Ishikawa (cell line): ENCODE data around the gene COL13A1.

Experiments
- CEBPB ChIP-seq: IDR thresholded peaks from 2 replicates; pipeline ENCODE4 v1.6.1; 2012
- CREB1 ChIP-seq: IDR thresholded peaks from 2 replicates; pipeline ENCODE4 v1.6.1; 2012; ENCODE audit warnings: low read depth
- EGR1 ChIP-seq: IDR thresholded peaks from 2 replicates; pipeline ENCODE4 v1.6.1; 2012
- EP300 ChIP-seq: IDR thresholded peaks from 2 replicates; pipeline ENCODE4 v1.6.1; 2012; ENCODE audit warnings: borderline replicate concordance
- FOXM1 ChIP-seq: IDR thresholded peaks from 2 replicates; pipeline ENCODE4 v1.6.1; 2012; ENCODE audit warnings: low read depth, borderline replicate concordance
- NFIC ChIP-seq: IDR thresholded peaks from 2 replicates; pipeline ENCODE4 v1.6.1; 2012
- RAD21 ChIP-seq: IDR thresholded peaks from 2 replicates; pipeline ENCODE4 v1.6.1; 2012; ENCODE audit warnings: low read depth
- REST ChIP-seq: IDR thresholded peaks from 2 replicates; pipeline ENCODE4 v1.6.1; 2012; ENCODE audit warnings: low read depth, mild to moderate bottlenecking
- TAF1 ChIP-seq: IDR thresholded peaks from 2 replicates; pipeline ENCODE4 v1.6.1; 2012; ENCODE audit warnings: low read depth, mild to moderate bottlenecking
- TCF12 ChIP-seq: IDR thresholded peaks from 2 replicates; pipeline ENCODE4 v1.6.1; 2012; ENCODE audit warnings: low read depth
- TEAD4 ChIP-seq: IDR thresholded peaks from 2 replicates; pipeline ENCODE4 v1.6.1; 2012
- YY1 ChIP-seq: IDR thresholded peaks from 2 replicates; pipeline ENCODE4 v1.6.1; 2012; ENCODE audit warnings: low read depth
- TF ChIP-seq, protein P1 (sequence below): IDR thresholded peaks from 2 replicates; pipeline ENCODE4 v1.6.1; 2012
- TF ChIP-seq, protein P2 (sequence below): IDR thresholded peaks from 2 replicates; pipeline ENCODE4 v1.6.1; 2012

DNA sequence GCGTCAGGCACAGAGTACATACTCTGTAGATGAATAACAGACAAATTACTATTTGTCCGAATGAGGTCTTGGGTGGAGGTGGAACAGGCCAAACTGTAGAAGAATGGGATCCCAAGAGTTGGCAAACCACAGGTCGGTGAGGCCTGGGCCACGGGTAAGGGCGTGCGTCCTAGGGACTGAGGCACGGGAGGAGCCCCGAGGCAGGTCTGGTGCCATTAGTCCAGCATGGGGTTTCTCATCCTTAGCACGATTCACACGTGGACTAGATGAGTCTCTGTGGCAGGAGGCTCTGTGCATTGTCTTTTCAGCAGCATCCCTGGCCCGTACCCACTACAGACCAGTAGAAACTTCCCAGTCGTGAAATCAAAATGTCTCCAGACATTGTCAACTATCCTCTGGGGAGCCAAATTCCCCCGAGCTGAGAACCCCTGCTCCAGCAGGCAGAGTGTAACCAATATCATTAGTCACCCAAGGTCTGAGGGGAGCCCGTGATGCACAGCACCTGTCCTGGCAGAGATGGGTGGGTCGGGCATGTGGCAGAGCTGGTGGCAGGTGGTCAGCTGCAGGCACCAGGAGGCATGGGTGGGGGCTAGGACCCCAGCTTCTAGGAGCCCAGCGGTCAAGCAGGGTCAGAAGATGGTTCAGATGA is 61.3 kb downstream of the COL13A1 start:
- TF ChIP-seq EGR1 (no peak), FOXM1 (no peak), CEBPB (no peak), YY1 (no peak), REST (no peak), EP300 (no peak), TAF1 (no peak), NFIC (no peak), CREB1 (no peak), TCF12 (no peak), RAD21 (no peak), TEAD4 (no peak)
- TF ChIP-seq, protein P1, sequence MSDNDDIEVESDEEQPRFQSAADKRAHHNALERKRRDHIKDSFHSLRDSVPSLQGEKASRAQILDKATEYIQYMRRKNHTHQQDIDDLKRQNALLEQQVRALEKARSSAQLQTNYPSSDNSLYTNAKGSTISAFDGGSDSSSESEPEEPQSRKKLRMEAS = no peak
- TF ChIP-seq, protein P2, sequence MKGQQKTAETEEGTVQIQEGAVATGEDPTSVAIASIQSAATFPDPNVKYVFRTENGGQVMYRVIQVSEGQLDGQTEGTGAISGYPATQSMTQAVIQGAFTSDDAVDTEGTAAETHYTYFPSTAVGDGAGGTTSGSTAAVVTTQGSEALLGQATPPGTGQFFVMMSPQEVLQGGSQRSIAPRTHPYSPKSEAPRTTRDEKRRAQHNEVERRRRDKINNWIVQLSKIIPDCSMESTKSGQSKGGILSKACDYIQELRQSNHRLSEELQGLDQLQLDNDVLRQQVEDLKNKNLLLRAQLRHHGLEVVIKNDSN = no peak
